K562 (cell line): ENCODE data around the gene B4GALNT3. TPM values are rescaled to one million over a fixed set of nuclear protein-coding genes. Genes with fewer than 3 reads are reported as not detected.

ENCODE experiments used
- ATAC-seq: fragments of 200-7000 bp; cut with Tn5 transposase; 3 replicates; pipeline ENCODE4 v1.9.1; 2020; ENCODE audit warnings: moderate library complexity
- BruUV-seq: library from RNA; stranded (reverse); fragments of 400-500 nt; replicated peaks from 2 replicates; lab custom pipeline; 2021; lab: Mats Ljungman, UMichigan
- CTCF ChIA-PET: fragments of 300-600 bp; formaldehyde crosslinking; extraction: SDS; loops from one replicate; lab custom pipeline; 2021; ENCODE audit warnings: low intra/inter-chr PET ratio; lab: Yijun Ruan, JAX
- POLR2A ChIA-PET: fragments of 300-600, 350-650 bp; sonication (Branson Sonifier 250); formaldehyde crosslinking; extraction: SDS; loops from one replicate; lab custom pipeline; 2021; ENCODE audit warnings: antibody characterized with exemption, inconsistent platforms; lab: Yijun Ruan, JAX
- DNase-seq, 4 experiments: peaks; one replicate each; pipeline versions ENCODE4 v3.0.0 to v3.0.0-alpha.2; 2011 to 2018; ENCODE audit warnings: low spot score in 3 of 4, mixed read lengths in 3 of 4; ENCODE audit errors: extremely low read depth in 1 of 4
- FAIRE-seq: peaks from 2 replicates; lab custom pipeline; 2011; peaks lifted over from hg19 to GRCh38; lab: Jason Lieb, UNC
- H2AFZ ChIP-seq: 2 replicates; pipeline ENCODE4 v1.6.0; 2011; ENCODE audit warnings: low read depth, low read length, control low read depth, inconsistent platforms
- H3K27ac ChIP-seq: fragments of 200-600 bp; 3 replicates; pipeline ENCODE4 v1.8.0; 2011; ENCODE audit warnings: low read depth, mild to moderate bottlenecking, control low read depth, inconsistent platforms, low read length, moderate library complexity, mixed read lengths; ENCODE audit errors: extremely low read depth
- H3K27me3 ChIP-seq, 2 experiments: fragments of 300-600 bp in 1 of 2; 2 replicates in 1 of 2; 3 replicates in 1 of 2; pipeline versions ENCODE4 v1.6.0 to v1.8.0; 2011; ENCODE audit warnings: inconsistent platforms in 2 of 2, low read length in 2 of 2, mild to moderate bottlenecking in 1 of 2, mixed read lengths in 1 of 2, moderate library complexity in 1 of 2; ENCODE audit not compliant: control insufficient read depth in 2 of 2, insufficient read depth in 2 of 2
- H3K36me3 ChIP-seq: fragments of 300-600 bp; 3 replicates; pipeline ENCODE4 v1.8.0; 2011; ENCODE audit warnings: mild to moderate bottlenecking, low read length, inconsistent platforms; ENCODE audit not compliant: control insufficient read depth, insufficient read depth
- H3K4me1 ChIP-seq, 2 experiments: fragments of 200-600 bp in 1 of 2; replicated peaks in 1 of 2; 2 replicates in 1 of 2; 3 replicates in 1 of 2; pipeline versions ENCODE4 v1.5.1 to v1.8.0; 2011; ENCODE audit warnings: inconsistent platforms in 2 of 2, low read length in 2 of 2, mild to moderate bottlenecking in 1 of 2, mixed read lengths in 1 of 2, moderate library complexity in 1 of 2; ENCODE audit not compliant: control insufficient read depth in 2 of 2, insufficient read depth in 2 of 2
- H3K4me2 ChIP-seq: 2 replicates; pipeline ENCODE4 v1.6.1; 2011; ENCODE audit warnings: low read length, control low read depth, inconsistent platforms, mixed read lengths; ENCODE audit not compliant: insufficient read depth
- H3K4me3 ChIP-seq: fragments of 200-600 bp; sonication (generic), shearing (Covaris generic); 2 replicates; pipeline ENCODE4 v1.5.1; 2016; ENCODE audit warnings: control low read depth, inconsistent platforms
- H3K79me2 ChIP-seq: fragments of 200-600 bp; 3 replicates; pipeline ENCODE4 v1.8.0; 2011; ENCODE audit warnings: low read length, inconsistent platforms; ENCODE audit not compliant: control insufficient read depth, insufficient read depth
- H3K9ac ChIP-seq, 2 experiments: 2 replicates each; pipeline versions ENCODE4 v1.6.0 to v1.6.1; 2011; ENCODE audit warnings: low read depth in 2 of 2, low read length in 2 of 2, control low read depth in 1 of 2, inconsistent platforms in 1 of 2, mild to moderate bottlenecking in 1 of 2, mixed read lengths in 1 of 2; ENCODE audit not compliant: insufficient read depth in 1 of 2
- H3K9me1 ChIP-seq: one replicate; pipeline ENCODE4 v1.6.0; 2011; ENCODE audit warnings: inconsistent platforms, mild to moderate bottlenecking, low read length, moderate library complexity; ENCODE audit not compliant: control insufficient read depth, insufficient read depth
- H3K9me3 ChIP-seq: replicated peaks from 2 replicates; pipeline ENCODE4 v1.5.1; 2011; ENCODE audit warnings: low read depth, low read length, inconsistent platforms; ENCODE audit not compliant: control insufficient read depth, insufficient read depth
- H4K20me1 ChIP-seq: replicated peaks from 2 replicates; pipeline ENCODE4 v1.6.1; 2011; ENCODE audit warnings: low read length, inconsistent platforms, mixed read lengths; ENCODE audit not compliant: control insufficient read depth, insufficient read depth
- AFF4 ChIP-seq: sonication (generic); formaldehyde crosslinking; IDR thresholded peaks from 2 replicates; pipeline ENCODE4 v1.8.0; 2023; ENCODE audit warnings: mild to moderate bottlenecking, missing genetic modification reagents
- MEIS2 ChIP-seq: fragments of 450-650 bp; IDR thresholded peaks from 2 replicates; pipeline ENCODE4 v1.6.1; 2014; ENCODE audit warnings: mild to moderate bottlenecking; ENCODE audit not compliant: partially characterized antibody
- NFIX ChIP-seq: fragments of 250-450 bp; sonication (Bioruptor Pico); IDR thresholded peaks from 2 replicates; pipeline ENCODE4 v1.4.0; 2020; ENCODE audit warnings: low read depth, mild to moderate bottlenecking, moderate library complexity
- RAD21 ChIP-seq, 2 experiments: fragments of 250-450 bp in 1 of 2; fragments of 450-650 bp in 1 of 2; sonication (Bioruptor Pico) in 1 of 2; formaldehyde crosslinking in 1 of 2; IDR thresholded peaks in 1 of 2; conservative IDR thresholded peaks in 1 of 2; 2 replicates each; pipeline versions ENCODE4 v1.4.0 to v1.8.0; 2020 to 2022; ENCODE audit warnings: mild to moderate bottlenecking in 2 of 2, moderate library complexity in 1 of 2
- WGBS: fragments of 100-300 bp; shearing (Covaris generic); methylation state at CpG from one replicate; pipeline ENCODE4 v1.1.6; 2016; ENCODE audit warnings: low coverage, mixed read lengths; ENCODE audit not compliant: insufficient coverage; ENCODE audit errors: missing lambda C conversion rate; 5-methylcytosine and 5-hydroxymethylcytosine counted together
- in situ Hi-C: fragments of 300-500 bp; cut with MboI; formaldehyde crosslinking; loops from 4 replicates; pipeline ENCODE4 v1.15.0; 2018; ENCODE audit warnings: inconsistent platforms, mixed read lengths
- intact Hi-C: fragments of 100-400 bp; cut with micrococcal nuclease; formaldehyde crosslinking; loops from 2 replicates; pipeline ENCODE4 v1.14.2; 2022
- polyA plus RNA-seq, 8 experiments: library from polyadenylated mRNA; depleted of rRNA in 4 of 8; stranded (reverse) in 5 of 8; unstranded in 3 of 8; fragments of >200 nt; fragmentation: Nextera tagmentation in 2 of 8; fragmentation: Illumina TruSeq in 1 of 8; extraction: Ambion mirVana in 2 of 8; extraction: Trizol in 1 of 8; gene quantifications; 2 replicates each; pipeline versions ENCODE4 v1.2.1 to v1.2.3, GENCODE V29; 2011 to 2014; ENCODE audit warnings: inconsistent platforms in 1 of 8, missing spikeins in 1 of 8
- total RNA-seq, 7 experiments: library from RNA; depleted of rRNA in 6 of 7; stranded (reverse); fragments of >200 nt in 6 of 7; fragmentation: Illumina TruSeq in 2 of 7; extraction: Trizol in 2 of 7; gene quantifications; 2 replicates each; pipeline versions ENCODE4 v1.2.1 to v1.2.3, GENCODE V29; 2011 to 2021; ENCODE audit warnings: low replicate concordance in 1 of 7
- TF ChIP-seq, protein P1 (sequence below): fragments of 250-450 bp; sonication (Bioruptor Pico); IDR thresholded peaks from 2 replicates; pipeline ENCODE4 v1.5.1; 2021; ENCODE audit warnings: mild to moderate bottlenecking
- TF ChIP-seq, protein P2 (sequence below): fragments of 450-650 bp; IDR thresholded peaks from 2 replicates; pipeline ENCODE4 v1.6.1; 2016

Gene B4GALNT3
- total and polyA plus RNA-seq, 9 of the 15 experiments (the other 6 are each of a cell fraction or from before 2014, with no cell fraction given) = 0.04 to 0.36 (median 0.10) TPM; not detected in 6

DNA sequence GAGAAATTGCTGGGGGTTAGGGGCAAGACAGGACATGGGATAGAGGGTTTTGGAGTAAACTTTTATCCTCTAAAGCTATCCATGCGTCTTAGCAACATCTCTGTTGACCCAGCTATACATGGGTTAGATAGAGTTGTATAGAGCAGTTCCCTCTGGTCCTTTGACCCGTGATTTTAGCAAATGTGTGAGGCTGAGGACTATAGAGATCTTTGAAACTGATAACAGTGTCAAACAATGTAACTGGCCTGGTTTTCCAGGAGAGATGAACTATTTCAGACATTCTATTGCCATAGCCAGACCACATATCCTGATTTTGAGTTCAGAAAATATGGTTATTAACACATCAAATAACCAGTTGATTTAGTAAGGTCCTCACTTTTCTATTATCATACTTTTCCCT is 60.4 kb downstream of the B4GALNT3 start (continued):
- TF ChIP-seq AFF4 (CRISPR knock-in tag) (no peak), RAD21 (CRISPR knock-in tag; conservative IDR thresholded peaks at IDR 0.05 in 1 of 2, IDR thresholded peaks at IDR 0.05 in 1 of 2) (no peak), NFIX (CRISPR knock-in tag) (no peak)
- TF ChIP-seq, all 486 proteins: peak for 0

DNA sequence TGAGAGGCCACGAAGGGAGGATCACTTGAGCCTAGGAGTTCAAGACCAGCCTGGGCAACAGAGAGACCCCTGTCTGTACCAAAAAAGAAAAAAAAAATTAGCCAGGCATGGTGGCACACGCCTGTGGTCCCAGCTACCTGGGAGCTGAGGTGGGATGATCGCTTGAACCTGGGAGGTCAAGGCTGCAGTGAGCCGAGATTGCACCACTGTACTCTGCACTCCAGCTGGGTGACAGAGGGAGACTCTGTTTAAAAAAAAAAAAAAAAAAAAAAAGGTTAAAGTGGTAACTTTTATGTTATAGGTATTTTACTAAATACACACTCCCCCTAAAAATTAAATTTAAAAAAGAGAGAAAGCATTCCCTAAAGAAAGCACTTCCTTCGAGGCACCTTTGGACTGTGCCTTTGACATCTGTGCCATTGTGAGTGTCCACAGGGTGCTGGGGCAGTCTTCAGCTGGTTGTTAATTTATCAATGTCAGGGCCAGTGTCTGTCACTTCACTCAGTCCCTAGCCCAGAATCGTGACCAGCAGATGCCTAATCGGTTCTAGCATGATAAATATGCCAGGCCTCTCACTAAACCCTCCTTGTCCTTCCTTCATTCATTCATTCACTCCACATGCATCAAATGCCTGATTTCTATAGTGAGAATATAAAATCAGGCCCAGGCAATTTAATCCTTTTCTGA is 63.1 kb downstream of the B4GALNT3 start:
- H3K9ac ChIP-seq = no peak overlapping the region
- intact Hi-C loops = no loop called here
- H3K79me2 ChIP-seq = no peaks in the 10 kb centered on the region
- H3K9me3 ChIP-seq = no peaks in the 10 kb centered on the region
- H3K36me3 ChIP-seq = no peaks in the 10 kb centered on the region
- no peak overlapping the region for H2AFZ ChIP-seq
- ChIA-PET POLR2A (no interaction called here), CTCF (no interaction called here)
- WGBS = 0% methylated on average over 5 of the region's 7 CpGs
- DNase-seq (no peak), FAIRE-seq (no peak)
- H3K4me1 ChIP-seq = no peaks in the 10 kb centered on the region
- H3K27ac ChIP-seq = no peak overlapping the region
- H3K27me3 ChIP-seq = peaks cover 39 to 58% of the 10 kb centered on the region in 2 experiments
- BruUV-seq = no TSS peak
- no peak overlapping the region for H3K4me3 ChIP-seq
- peak; percentile 44 for TF ChIP-seq MEIS2
- TF ChIP-seq, protein P1, sequence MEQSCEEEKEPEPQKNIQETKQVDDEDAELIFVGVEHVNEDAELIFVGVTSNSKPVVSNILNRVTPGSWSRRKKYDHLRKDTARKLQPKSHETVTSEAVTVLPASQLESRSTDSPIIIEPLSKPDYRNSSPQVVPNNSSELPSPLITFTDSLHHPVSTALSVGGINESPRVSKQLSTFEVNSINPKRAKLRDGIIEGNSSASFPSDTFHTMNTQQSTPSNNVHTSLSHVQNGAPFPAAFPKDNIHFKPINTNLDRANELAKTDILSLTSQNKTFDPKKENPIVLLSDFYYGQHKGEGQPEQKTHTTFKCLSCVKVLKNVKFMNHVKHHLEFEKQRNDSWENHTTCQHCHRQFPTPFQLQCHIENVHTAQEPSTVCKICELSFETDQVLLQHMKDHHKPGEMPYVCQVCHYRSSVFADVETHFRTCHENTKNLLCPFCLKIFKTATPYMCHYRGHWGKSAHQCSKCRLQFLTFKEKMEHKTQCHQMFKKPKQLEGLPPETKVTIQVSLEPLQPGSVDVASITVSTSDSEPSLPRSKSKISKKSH (CRISPR knock-in tag) = no peak
- TF ChIP-seq, protein P2, sequence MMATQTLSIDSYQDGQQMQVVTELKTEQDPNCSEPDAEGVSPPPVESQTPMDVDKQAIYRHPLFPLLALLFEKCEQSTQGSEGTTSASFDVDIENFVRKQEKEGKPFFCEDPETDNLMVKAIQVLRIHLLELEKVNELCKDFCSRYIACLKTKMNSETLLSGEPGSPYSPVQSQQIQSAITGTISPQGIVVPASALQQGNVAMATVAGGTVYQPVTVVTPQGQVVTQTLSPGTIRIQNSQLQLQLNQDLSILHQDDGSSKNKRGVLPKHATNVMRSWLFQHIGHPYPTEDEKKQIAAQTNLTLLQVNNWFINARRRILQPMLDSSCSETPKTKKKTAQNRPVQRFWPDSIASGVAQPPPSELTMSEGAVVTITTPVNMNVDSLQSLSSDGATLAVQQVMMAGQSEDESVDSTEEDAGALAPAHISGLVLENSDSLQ = peak; percentile 52
- TF ChIP-seq, all 486 proteins: peak for 2
- H3K9me1 ChIP-seq = no peaks in the 10 kb centered on the region
- ATAC-seq = no peak
- in situ Hi-C loops = no loop called here
- no peak overlapping the region for H3K4me2 ChIP-seq
- H4K20me1 ChIP-seq = no peaks in the 10 kb centered on the region
